BLaER1 treated with 17β-estradiol and CSF1 and Interleukin-3, amounts not matched to agents 10 nM and 100 nM (cell line): Measurements from ENCODE around the gene PLA2R1.
A peak's percentile ranks its signal among the peaks of the same experiment; 100 is the strongest.
"Not testable (repeated sequence)": the region's sequence is repeated elsewhere in the genome, so short reads cannot be mapped to it uniquely, and the experiment has no call there.

Experiments used
- H3K27ac ChIP-seq, 11 experiments: shearing (Covaris generic); formaldehyde crosslinking; 2 replicates each; pipeline ENCODE4 v1.8.1; 2022
- H3K27me3 ChIP-seq, 11 experiments: shearing (Covaris generic); formaldehyde crosslinking; 2 replicates each; pipeline ENCODE4 v1.8.1; 2022
- H3K36me3 ChIP-seq, 11 experiments: shearing (Covaris generic); formaldehyde crosslinking; 2 replicates each; pipeline ENCODE4 v1.8.1; 2022
- H3K4me1 ChIP-seq, 10 experiments: shearing (Covaris generic); formaldehyde crosslinking; 2 replicates each; pipeline ENCODE4 v1.8.1; 2022
- H3K4me2 ChIP-seq, 11 experiments: shearing (Covaris generic); formaldehyde crosslinking; 2 replicates each; pipeline ENCODE4 v1.8.1; 2022
- H3K4me3 ChIP-seq, 10 experiments: shearing (Covaris generic); formaldehyde crosslinking; 2 replicates each; pipeline ENCODE4 v1.8.1; 2022
- H3K9ac ChIP-seq, 11 experiments: shearing (Covaris generic); formaldehyde crosslinking; 2 replicates each; pipeline ENCODE4 v1.8.1; 2022
- H3K9me3 ChIP-seq, 11 experiments: shearing (Covaris generic); formaldehyde crosslinking; replicated peaks in 1 of 11; 2 replicates each; pipeline ENCODE4 v1.8.1; 2022
- H4K20me1 ChIP-seq, 11 experiments: shearing (Covaris generic); formaldehyde crosslinking; 2 replicates each; pipeline ENCODE4 v1.8.1; 2022
- Cebpa-rat ChIP-seq, 11 experiments: shearing (Covaris generic); IDR thresholded peaks; 2 replicates each; pipeline ENCODE4 v1.8.1; 2022

PLA2R1 gene

DNA sequence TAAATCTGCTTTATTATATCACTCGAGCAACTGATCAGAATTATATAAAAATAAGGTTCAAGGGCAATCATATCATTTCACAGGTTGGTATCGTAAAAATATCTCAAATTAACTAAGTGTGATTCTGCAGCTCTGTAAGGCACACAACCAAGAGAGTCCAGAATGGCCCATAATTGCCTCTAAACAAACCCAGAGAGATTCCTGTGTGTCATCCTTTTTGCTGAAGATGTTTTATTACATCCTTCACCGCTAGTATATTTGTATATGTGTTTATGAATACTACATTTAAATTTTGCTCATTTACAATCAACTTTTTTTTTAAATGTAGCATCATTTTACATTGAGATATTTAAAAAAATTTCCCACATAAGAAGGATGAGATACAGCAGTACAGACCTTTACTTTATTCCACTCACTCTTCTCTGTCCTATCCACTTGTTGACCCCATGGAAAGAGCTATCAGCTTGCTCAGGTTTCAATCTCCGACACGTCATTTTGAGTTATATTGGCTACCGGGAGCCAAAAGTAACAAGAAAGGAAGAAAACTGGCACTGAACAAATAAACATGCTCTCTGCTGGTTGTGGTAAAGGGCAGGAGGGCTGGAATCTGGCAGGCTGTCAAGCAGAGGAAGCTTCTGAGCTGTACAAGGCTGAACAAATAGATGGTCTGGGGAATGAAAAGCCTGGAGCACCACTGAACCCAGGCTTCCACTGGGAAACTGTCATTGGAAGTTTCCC, 23.1 kb downstream of the PLA2R1 start:
- Histone ChIP-seq H3K4me3 (no peak overlapping the region), H3K4me2 (no peak overlapping the region), H3K9me3 (no peaks in the 10 kb centered on the region), H3K4me1 (peaks cover 0 to under 1% (median 0%) of the 10 kb centered on the region in 10 experiments; a peak in 1 of 20 replicates), H4K20me1 (no peaks in the 10 kb centered on the region), H3K27ac (no peak overlapping the region), H3K9ac (no peak overlapping the region), H3K36me3 (no peaks in the 10 kb centered on the region), H3K27me3 (no peaks in the 10 kb centered on the region)
- TF ChIP-seq Cebpa-rat (IDR thresholded peaks at IDR 0.05), result no peak

DNA sequence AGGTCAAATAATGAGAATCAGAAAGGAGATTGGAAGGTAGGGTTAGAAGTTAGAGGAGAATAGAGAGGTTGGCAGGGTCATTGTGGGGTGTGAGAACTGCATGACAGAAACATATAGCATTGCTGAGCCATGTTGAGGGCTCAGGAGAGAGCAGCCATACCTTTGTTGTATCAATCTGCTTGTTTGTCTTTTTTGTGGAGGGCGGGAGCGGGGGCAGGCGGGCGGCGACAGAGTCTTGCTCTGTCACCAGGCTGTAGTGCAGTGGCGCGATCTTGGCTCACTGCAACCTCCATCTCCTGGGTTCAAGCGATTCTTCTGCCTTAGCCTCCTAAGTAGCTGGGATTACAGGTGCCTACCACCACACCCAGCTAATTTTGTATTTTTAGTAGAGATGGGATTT, 23.8 kb downstream of the PLA2R1 start:
- H3K27ac ChIP-seq, H3K4me3 ChIP-seq, H3K9ac ChIP-seq, H3K4me1 ChIP-seq, H4K20me1 ChIP-seq, H3K27me3 ChIP-seq, H3K9me3 ChIP-seq, H3K36me3 ChIP-seq, H3K4me2 ChIP-seq: not testable (repeated sequence)

DNA sequence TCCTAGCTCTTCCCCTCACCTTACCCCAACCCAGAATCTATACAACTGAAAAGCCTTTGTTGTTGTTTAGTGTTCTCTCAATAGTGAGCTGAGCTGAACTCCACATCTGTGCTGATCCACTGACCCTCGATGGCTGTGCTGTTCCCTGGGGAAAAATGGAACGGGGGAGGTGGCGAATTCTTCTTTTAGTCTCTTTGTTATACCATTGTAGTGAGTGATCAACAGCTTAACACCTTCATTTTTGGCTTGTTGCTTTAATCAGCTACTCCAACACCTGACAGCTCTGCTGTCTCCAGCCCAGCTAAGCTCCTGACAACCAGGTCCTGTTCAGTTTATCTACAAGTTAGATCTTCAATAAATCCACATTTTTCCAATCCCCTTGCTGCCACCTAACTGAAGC, 25.7 kb downstream of the PLA2R1 start:
- no peak overlapping the region for H3K27ac ChIP-seq
- H4K20me1 ChIP-seq, result no peaks in the 10 kb centered on the region
- no peak overlapping the region for H3K4me2 ChIP-seq
- no peaks in the 10 kb centered on the region for H3K27me3 ChIP-seq
- no peaks in the 10 kb centered on the region for H3K36me3 ChIP-seq
- peaks cover 0 to 6% (median 0%) of the 10 kb centered on the region in 10 experiments; a peak in 2 of 20 replicates for H3K4me1 ChIP-seq
- H3K9ac ChIP-seq, result no peak overlapping the region
- TF ChIP-seq Cebpa-rat (IDR thresholded peaks at IDR 0.05), result no peak
- no peaks in the 10 kb centered on the region for H3K9me3 ChIP-seq
- no peak overlapping the region for H3K4me3 ChIP-seq

DNA sequence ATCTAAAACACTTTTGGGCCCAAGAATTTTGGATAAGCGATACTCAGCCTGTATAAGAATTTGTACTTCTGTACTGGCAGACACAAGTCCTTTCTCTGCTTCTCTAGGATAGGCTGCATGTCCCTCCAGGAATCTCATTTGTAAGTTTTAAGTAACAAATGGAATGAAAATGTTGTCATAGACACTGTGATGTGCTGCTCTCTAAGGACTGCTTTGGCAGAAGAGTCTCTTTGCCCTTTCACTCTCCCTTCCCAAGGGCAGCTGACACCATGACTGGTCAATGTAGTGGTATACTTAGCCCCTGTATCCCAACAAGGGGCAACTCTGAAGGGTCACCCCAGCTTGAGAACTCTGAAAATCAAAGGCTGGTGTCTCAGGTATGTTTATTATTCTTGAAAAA, 27.3 kb downstream of the PLA2R1 start:
- no peaks in the 10 kb centered on the region for H4K20me1 ChIP-seq
- no peaks in the 10 kb centered on the region for H3K27me3 ChIP-seq
- H3K36me3 ChIP-seq, result no peaks in the 10 kb centered on the region
- TF ChIP-seq Cebpa-rat (IDR thresholded peaks at IDR 0.05), result no peak
- no peak overlapping the region for H3K4me2 ChIP-seq
- no peaks in the 10 kb centered on the region for H3K9me3 ChIP-seq
- H3K9ac ChIP-seq, result no peak overlapping the region
- no peak overlapping the region for H3K4me3 ChIP-seq
- no peak overlapping the region for H3K27ac ChIP-seq
- peaks cover 0 to 6% (median 0%) of the 10 kb centered on the region in 10 experiments; a peak in 2 of 20 replicates for H3K4me1 ChIP-seq

DNA sequence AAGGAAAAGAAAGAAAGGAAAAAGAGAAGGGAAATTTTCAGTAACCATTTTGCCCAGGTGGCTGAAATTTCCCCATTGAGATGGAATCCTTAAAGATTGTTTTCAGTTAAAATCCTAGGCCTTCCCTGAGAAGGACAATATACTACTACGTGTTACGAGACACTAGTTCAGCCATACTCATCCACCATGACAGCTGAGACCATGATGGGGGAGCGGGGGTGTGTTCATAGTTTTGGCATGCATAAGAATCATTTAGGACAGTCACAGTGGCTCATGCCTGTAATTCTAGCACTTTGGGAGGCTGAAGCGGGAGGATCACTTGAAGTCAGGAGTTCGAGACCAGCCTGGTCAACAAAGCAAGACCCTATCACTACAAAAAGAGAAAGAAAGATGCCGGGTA, 28.0 kb downstream of the PLA2R1 start:
- no peak overlapping the region for H3K4me3 ChIP-seq
- H3K4me1 ChIP-seq, result peaks cover 0 to 6% (median 0%) of the 10 kb centered on the region in 10 experiments; a peak in 2 of 20 replicates
- H3K27me3 ChIP-seq, result no peaks in the 10 kb centered on the region
- no peaks in the 10 kb centered on the region for H4K20me1 ChIP-seq
- no peak overlapping the region for H3K9ac ChIP-seq
- H3K4me2 ChIP-seq, result peak overlapping the region in 4 of 11 experiments; percentile 1 to 6 (median 4); a peak in 2 of 22 replicates
- no peak for TF ChIP-seq Cebpa-rat (IDR thresholded peaks at IDR 0.05)
- H3K9me3 ChIP-seq, result no peaks in the 10 kb centered on the region
- no peak overlapping the region for H3K27ac ChIP-seq
- H3K36me3 ChIP-seq, result no peaks in the 10 kb centered on the region

DNA sequence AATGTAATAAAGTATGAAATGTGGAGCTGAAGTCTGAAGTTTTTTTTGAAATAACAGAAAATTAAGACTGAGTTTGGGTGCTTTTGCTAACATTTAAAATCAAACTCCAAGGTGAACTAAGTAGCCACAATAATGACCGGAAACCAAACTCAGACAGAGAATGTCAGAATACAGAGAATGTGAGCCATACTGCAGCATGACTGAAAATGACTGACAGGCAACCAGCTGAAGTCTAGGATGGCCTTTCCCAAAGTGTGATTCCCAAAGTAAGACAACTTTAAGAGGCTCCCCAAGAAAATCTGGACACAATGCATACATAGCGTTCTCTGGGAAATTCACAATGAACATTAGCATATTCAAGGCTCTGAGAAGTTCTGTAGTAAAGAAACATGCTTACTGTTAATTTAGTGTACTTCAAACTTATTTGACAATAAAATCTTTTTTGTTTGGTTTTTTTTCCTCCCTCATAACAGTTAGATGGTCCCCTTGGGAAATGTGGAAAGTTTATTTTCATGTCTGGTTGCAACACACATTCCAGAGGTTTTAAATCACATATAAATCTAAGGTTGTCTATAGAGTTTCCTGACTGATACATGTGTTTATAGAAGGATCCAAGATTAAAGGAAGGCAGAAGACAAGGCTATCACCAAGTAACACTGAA, 28.6 kb downstream of the PLA2R1 start:
- Histone ChIP-seq H3K27me3 (no peaks in the 10 kb centered on the region), H3K36me3 (no peaks in the 10 kb centered on the region), H3K4me3 (no peak overlapping the region), H3K9ac (no peak overlapping the region), H3K9me3 (no peaks in the 10 kb centered on the region), H3K4me2 (peak overlapping the region in 5 of 11 experiments; percentile 1 to 11 (median 4); a peak in 3 of 22 replicates), H3K27ac (no peak overlapping the region), H3K4me1 (peaks cover 0 to 6% (median 0%) of the 10 kb centered on the region in 10 experiments; a peak in 2 of 20 replicates), H4K20me1 (no peaks in the 10 kb centered on the region)
- TF ChIP-seq Cebpa-rat (IDR thresholded peaks at IDR 0.05), result no peak

DNA sequence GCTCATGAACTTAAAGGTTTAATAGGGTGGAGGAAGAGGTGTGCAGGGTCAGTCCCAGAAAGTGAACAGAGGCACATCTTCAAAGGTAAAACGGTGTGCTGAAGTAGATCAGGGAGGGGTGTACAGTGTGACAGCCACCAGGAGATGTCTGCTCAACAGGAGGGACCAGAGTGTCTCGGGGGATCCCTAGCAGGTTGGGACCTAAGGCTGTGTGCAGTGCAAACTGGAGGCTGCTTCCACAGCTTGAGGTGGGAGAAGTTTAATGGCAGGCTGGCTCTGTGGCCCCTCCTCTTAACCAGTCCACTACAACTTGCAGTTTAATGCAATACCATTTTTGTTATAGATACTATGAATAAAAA, 33.2 kb downstream of the PLA2R1 start:
- H3K4me1 ChIP-seq, result peaks cover 0 to 5% (median 0%) of the 10 kb centered on the region in 10 experiments; a peak in 2 of 20 replicates
- H3K9me3 ChIP-seq, result no peaks in the 10 kb centered on the region
- no peak for TF ChIP-seq Cebpa-rat (IDR thresholded peaks at IDR 0.05)
- no peak overlapping the region for H3K27ac ChIP-seq
- no peak overlapping the region for H3K9ac ChIP-seq
- no peak overlapping the region for H3K4me2 ChIP-seq
- no peaks in the 10 kb centered on the region for H4K20me1 ChIP-seq
- no peaks in the 10 kb centered on the region for H3K27me3 ChIP-seq
- H3K36me3 ChIP-seq, result no peaks in the 10 kb centered on the region
- no peak overlapping the region for H3K4me3 ChIP-seq

DNA sequence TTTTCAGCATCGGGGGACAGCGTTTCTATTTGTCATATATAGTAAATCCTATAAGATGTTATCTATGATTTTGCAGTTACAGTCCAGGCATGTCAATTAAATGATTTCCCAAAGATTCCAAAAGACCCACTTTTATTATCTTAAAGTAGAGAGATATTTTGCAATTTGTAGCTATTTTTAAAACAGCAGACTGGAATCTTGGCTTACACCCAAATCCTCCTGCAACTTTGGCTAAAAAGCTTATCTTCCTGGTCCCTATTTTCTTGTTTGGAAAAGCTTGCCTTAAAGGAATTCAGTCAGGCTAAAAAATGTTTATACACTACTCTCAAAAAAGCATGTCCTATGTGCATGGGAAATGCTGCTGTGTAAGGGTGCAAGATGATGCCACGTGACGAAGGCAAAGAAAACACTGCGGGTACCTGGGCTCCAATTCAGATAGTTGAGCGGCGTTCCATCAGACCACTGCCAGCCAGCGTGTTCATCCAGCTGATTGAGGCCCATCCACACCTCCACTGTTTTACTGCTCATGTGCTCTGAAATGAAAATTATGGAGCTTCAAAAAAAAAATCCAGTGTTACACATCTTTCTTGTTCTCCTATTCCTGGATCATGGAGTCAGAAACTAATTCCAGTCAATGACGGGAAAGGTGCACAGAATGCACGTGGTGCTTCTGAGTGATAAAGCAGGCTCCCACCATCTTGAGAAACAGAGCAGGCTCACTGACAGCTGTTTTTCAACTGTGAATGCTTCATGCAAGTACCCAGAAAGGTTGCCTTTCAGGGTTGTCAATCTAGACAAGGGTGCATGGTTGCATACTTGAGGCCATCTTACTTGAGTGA, 33.8 kb downstream of the PLA2R1 start:
- Histone ChIP-seq H3K9me3 (no peaks in the 10 kb centered on the region), H3K4me2 (no peak overlapping the region), H3K4me1 (no peaks in the 10 kb centered on the region; a peak in 1 of 20 replicates), H3K27me3 (no peaks in the 10 kb centered on the region), H4K20me1 (no peaks in the 10 kb centered on the region), H3K9ac (no peak overlapping the region), H3K36me3 (no peaks in the 10 kb centered on the region), H3K4me3 (no peak overlapping the region), H3K27ac (no peak overlapping the region)
- no peak for TF ChIP-seq Cebpa-rat (IDR thresholded peaks at IDR 0.05)

DNA sequence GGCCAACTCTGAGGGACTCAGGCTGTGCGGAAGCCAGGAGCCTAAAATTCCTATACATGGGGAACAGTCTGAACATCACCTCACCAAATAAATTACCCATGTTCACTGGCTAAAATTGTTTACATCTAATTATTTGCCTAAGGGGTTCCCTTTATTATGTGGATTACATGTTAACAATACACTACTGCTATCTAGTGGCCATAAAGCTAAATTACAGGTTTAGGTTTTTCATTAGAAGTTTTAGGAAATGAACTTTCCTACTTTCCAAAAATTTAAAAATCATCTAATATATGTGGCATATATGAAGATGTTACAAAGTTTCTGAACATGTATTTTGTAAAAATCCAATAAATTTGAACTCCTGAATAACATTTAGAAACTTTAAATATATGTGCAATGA, 40.3 kb downstream of the PLA2R1 start:
- Histone ChIP-seq H3K27me3 (no peaks in the 10 kb centered on the region), H3K4me1 (no peaks in the 10 kb centered on the region), H3K4me2 (no peak overlapping the region), H3K9me3 (peaks cover 0 to 9% (median 4%) of the 10 kb centered on the region in 11 experiments; a peak in 8 of 22 replicates), H4K20me1 (no peaks in the 10 kb centered on the region), H3K36me3 (no peaks in the 10 kb centered on the region), H3K4me3 (no peak overlapping the region), H3K27ac (no peak overlapping the region), H3K9ac (no peak overlapping the region)
- TF ChIP-seq Cebpa-rat (IDR thresholded peaks at IDR 0.05), result no peak
